Measurements from ENCODE around the gene CD19.

GRCh38 chr16:28936784-28937155, 5.0 kb downstream of the CD19 start:
- no peak for TF ChIP-seq POLR2AphosphoS5 (IDR thresholded peaks at IDR 0.05)
- TF ChIP-seq, protein P1, sequence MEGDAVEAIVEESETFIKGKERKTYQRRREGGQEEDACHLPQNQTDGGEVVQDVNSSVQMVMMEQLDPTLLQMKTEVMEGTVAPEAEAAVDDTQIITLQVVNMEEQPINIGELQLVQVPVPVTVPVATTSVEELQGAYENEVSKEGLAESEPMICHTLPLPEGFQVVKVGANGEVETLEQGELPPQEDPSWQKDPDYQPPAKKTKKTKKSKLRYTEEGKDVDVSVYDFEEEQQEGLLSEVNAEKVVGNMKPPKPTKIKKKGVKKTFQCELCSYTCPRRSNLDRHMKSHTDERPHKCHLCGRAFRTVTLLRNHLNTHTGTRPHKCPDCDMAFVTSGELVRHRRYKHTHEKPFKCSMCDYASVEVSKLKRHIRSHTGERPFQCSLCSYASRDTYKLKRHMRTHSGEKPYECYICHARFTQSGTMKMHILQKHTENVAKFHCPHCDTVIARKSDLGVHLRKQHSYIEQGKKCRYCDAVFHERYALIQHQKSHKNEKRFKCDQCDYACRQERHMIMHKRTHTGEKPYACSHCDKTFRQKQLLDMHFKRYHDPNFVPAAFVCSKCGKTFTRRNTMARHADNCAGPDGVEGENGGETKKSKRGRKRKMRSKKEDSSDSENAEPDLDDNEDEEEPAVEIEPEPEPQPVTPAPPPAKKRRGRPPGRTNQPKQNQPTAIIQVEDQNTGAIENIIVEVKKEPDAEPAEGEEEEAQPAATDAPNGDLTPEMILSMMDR (IDR thresholded peaks at IDR 0.05; ENCODE audit: poor library complexity, severe bottlenecking), result no peak
- no peak for TF ChIP-seq REST (IDR thresholded peaks at IDR 0.05; ENCODE audit: borderline replicate concordance)
- TF ChIP-seq RAD21 (conservative IDR thresholded peaks at IDR 0.05), result no peak
- no peak for TF ChIP-seq TAF1 (IDR thresholded peaks at IDR 0.05; ENCODE audit: low read depth)
- no peak for TF ChIP-seq EP300 (conservative IDR thresholded peaks at IDR 0.05; ENCODE audit: poor library complexity, severe bottlenecking)
- TF ChIP-seq EZH2 (IDR thresholded peaks at IDR 0.05; ENCODE audit: borderline replicate concordance, insufficient read depth, low read length, poor library complexity, severe bottlenecking), result no peak

All from neural cell (in vitro differentiated cells).